Measurements from ENCODE around the gene BLOC1S1. TPM values are rescaled to one million over a fixed set of nuclear protein-coding genes. Genes with fewer than 3 reads are reported as not detected.

BLOC1S1 gene
- total RNA-seq, 1 donor from 2014 or later: 67.3 TPM

DNA sequence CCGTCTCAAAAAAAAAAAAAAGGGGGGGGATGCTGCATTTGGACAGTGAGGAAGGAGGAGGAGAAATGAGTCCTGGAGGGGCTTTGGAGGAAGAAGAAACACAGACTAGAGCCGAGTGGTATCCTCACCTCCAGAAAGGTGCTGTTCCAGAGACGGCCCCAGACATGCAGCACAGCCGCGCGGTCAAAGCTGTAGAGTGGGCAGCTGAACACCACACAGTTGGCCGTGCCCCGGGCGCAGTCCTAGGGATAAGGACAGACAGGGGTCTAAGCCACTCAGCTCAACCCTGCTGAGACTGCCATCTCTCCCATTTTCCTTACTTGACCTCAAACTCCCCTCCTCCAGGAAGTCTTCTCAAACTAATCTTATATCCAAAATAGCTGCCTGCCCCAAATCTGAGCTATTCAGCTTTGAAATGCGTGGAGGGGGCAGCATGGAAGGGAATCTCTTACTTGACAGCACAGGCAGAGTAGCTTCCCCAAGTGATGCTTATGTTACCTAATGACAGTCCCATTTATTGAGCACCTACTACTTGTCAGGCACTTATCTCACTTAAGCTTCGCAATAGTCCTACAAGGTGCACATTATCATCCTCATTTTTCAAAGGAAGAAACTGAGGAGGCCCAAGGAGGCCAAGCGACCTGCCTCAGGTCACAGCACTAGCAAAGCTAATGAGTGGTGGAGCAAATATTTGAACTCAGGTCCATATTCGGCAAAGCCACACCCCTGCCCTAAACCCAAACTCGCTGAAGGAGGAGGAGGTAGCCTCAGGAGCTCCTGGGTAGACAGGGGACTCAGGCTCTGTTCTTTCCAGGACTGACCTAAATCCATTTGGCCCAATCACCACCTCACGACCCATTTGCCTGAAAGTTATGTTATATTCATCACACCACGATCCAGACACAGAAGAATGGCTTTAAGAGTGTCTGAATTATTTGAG, 26.9 kb upstream of the BLOC1S1 start:
- Mint-ChIP-seq H3K27me3 (ENCODE audit: low read depth) (peaks cover 9% of the 10 kb centered on the region), H3K27ac (ENCODE audit: unreplicated experiment) (no peak overlapping the region), H3K9me3 (ENCODE audit: low read depth) (no peaks in the 10 kb centered on the region), H3K36me3 (ENCODE audit: low read depth) (peaks cover 7% of the 10 kb centered on the region), H3K4me3 (ENCODE audit: unreplicated experiment) (no peak overlapping the region), H3K4me1 (ENCODE audit: low read depth) (no peaks in the 10 kb centered on the region)
- TF ChIP-seq CTCF (IDR thresholded peaks at IDR 0.05): no peak
- DNase-seq (ENCODE audit: low spot score): peak; percentile 75

DNA sequence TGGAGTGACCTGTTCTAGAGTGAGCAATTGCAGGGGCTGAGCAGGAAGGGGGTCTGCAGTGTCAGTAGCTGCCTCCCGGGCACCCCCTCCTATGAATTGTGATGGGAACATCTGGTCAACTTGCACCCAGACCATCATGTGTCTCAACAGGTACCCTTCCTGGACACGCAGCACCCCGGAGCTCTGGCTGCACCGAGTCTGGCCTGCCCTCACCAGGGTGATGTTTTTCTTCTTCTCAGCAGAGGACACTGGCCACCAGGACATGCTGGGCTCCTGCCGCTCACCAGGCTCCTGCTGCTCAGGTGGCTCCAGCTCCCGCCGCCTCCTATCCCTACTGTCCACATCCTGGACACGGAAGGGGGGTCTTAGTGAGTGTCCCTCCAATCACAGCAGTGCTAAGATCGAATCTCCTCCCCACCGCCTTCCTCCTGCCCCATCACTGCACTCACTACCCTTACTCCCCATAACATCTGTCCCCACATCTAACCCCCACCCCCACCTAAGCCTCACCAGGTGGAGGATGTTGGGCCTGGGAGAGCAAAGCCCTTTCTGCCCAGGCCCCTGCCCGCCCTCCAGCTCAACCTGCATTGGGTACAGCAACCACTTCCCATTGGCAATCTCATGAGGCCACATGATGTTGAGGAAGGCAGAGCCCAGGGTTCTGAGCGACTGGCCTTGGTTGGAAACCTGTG, 23.1 kb upstream of the BLOC1S1 start:
- H3K27me3 Mint-ChIP-seq (ENCODE audit: low read depth): no peaks in the 10 kb centered on the region
- H3K27ac Mint-ChIP-seq (ENCODE audit: unreplicated experiment): no peak overlapping the region
- H3K4me1 Mint-ChIP-seq (ENCODE audit: low read depth): no peaks in the 10 kb centered on the region
- no peak overlapping the region for H3K4me3 Mint-ChIP-seq (ENCODE audit: unreplicated experiment)
- TF ChIP-seq CTCF (IDR thresholded peaks at IDR 0.05): no peak
- peaks cover 4% of the 10 kb centered on the region for H3K36me3 Mint-ChIP-seq (ENCODE audit: low read depth)
- peak; percentile 68 for DNase-seq (ENCODE audit: low spot score)
- no peaks in the 10 kb centered on the region for H3K9me3 Mint-ChIP-seq (ENCODE audit: low read depth)

DNA sequence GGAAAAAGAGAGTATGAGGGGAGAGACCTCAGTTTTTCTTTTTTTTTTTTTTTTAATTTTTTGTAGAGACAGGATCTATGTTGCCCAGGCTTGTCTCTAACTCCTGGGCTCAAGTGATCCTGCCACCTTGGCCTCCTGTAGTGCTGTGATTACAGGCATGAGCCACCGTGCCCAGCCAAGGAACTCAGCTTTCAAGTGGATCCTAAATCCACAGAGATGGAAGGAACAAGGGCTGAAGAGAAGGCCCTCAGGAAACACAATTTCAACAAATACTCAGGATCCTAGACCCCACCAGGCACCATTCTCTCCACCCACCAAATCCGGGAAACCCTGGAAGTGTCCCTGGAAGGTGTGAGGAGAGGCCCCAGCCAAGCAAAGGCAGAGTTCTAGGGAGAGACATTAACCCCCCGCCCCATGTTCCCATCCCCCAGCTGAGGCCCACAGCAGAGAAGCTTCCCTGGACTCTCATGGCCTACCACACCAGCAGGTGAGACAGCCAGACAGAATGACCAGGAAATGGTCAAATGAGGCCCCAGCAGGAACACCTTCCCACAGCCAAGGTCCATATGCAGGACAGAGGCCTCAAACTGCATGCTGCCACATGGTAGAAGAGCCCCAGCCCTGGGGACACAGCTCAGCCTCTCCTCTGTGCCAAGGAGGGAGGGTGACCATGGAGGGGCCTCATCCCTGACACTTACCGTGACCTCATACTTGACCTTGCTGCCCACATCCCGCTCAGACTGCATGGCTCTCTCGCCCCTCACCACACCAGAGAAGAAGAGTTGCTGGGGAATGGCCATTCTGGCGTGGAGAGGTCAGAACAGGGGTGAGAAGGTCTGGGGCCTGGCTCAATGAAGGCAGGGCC, 22.3 kb upstream of the BLOC1S1 start:
- H3K9me3 Mint-ChIP-seq (ENCODE audit: low read depth): no peaks in the 10 kb centered on the region
- no peaks in the 10 kb centered on the region for H3K27me3 Mint-ChIP-seq (ENCODE audit: low read depth)
- H3K4me1 Mint-ChIP-seq (ENCODE audit: low read depth): no peaks in the 10 kb centered on the region
- peak; percentile 72 for DNase-seq (ENCODE audit: low spot score)
- TF ChIP-seq CTCF (IDR thresholded peaks at IDR 0.05): no peak
- peaks cover 4% of the 10 kb centered on the region for H3K36me3 Mint-ChIP-seq (ENCODE audit: low read depth)
- no peak overlapping the region for H3K4me3 Mint-ChIP-seq (ENCODE audit: unreplicated experiment)
- no peak overlapping the region for H3K27ac Mint-ChIP-seq (ENCODE audit: unreplicated experiment)

DNA sequence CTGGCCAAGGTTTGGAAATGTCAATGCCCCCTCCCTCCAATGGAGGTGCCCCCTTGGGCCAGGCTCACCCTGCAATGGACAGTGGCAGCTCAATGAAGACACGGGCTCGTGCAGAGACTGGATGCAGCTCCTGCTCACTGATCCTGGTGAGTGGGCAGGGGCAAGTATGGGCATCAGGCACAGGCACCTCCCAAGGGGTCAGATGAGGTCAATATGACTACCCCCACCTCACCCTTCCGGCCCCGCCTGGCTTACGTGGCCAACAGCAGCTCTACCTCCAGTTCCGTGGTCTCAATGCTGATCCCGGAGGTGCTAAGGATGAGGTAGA, 21.7 kb upstream of the BLOC1S1 start:
- no peak overlapping the region for H3K27ac Mint-ChIP-seq (ENCODE audit: unreplicated experiment)
- H3K4me1 Mint-ChIP-seq (ENCODE audit: low read depth): no peaks in the 10 kb centered on the region
- no peaks in the 10 kb centered on the region for H3K27me3 Mint-ChIP-seq (ENCODE audit: low read depth)
- no peak for DNase-seq (ENCODE audit: low spot score)
- TF ChIP-seq CTCF (IDR thresholded peaks at IDR 0.05): no peak
- H3K36me3 Mint-ChIP-seq (ENCODE audit: low read depth): peaks cover 4% of the 10 kb centered on the region
- H3K9me3 Mint-ChIP-seq (ENCODE audit: low read depth): no peaks in the 10 kb centered on the region
- no peak overlapping the region for H3K4me3 Mint-ChIP-seq (ENCODE audit: unreplicated experiment)

DNA sequence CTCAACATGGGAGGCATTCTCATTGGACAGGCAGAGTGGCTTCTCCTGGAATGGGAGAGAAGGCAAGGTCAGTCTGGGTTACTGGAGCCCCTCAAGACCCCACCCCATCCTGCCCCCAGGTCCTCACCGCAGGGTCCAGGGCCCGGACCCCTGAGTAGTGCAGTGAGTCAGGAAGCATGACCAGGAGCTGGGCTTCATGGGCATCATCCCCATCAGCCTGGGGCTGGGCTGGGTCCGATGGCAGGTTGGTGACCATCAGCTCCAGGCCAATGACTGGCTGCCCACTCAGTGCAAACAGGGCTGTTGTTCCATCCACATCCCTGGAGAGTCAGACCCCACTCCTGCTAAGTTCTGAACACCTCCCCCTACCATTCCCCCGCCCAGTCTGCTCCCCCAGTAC, 21.2 kb upstream of the BLOC1S1 start:
- no peaks in the 10 kb centered on the region for H3K4me1 Mint-ChIP-seq (ENCODE audit: low read depth)
- no peak overlapping the region for H3K27ac Mint-ChIP-seq (ENCODE audit: unreplicated experiment)
- no peaks in the 10 kb centered on the region for H3K9me3 Mint-ChIP-seq (ENCODE audit: low read depth)
- TF ChIP-seq CTCF (IDR thresholded peaks at IDR 0.05): no peak
- DNase-seq (ENCODE audit: low spot score): peak; percentile 75
- peaks cover 4% of the 10 kb centered on the region for H3K36me3 Mint-ChIP-seq (ENCODE audit: low read depth)
- no peaks in the 10 kb centered on the region for H3K27me3 Mint-ChIP-seq (ENCODE audit: low read depth)
- H3K4me3 Mint-ChIP-seq (ENCODE audit: unreplicated experiment): no peak overlapping the region
